Hepatocyte (in vitro differentiated cells): Measurements from ENCODE around the gene ZNF835.

ENCODE experiments used
- CTCF ChIP-seq: fragments of 200-600 bp; sonication (generic); IDR thresholded peaks from 2 replicates; pipeline ENCODE4 v1.5.1; 2016; ENCODE audit warnings: antibody characterized with exemption, mild to moderate bottlenecking; ENCODE audit not compliant: poor library complexity
- EZH2 ChIP-seq: fragments of 200-600 bp; sonication (generic); IDR thresholded peaks from 2 replicates; pipeline ENCODE4 v1.6.1; 2016; ENCODE audit warnings: antibody characterized with exemption, mild to moderate bottlenecking, borderline replicate concordance

GRCh38 chr19:56622374-56622773 lies 49.2 kb downstream of the ZNF835 start:
- TF ChIP-seq EZH2 (no peak), CTCF (no peak)
